IPS DF 19.7 (cell line): ENCODE measurements around the gene RNU6-1.

Experiments used
- DNase-seq: peaks from one replicate; pipeline ENCODE4 v3.0.0-alpha.2; 2013; ENCODE audit warnings: low read depth, low spot score

RNU6-1 gene

DNA sequence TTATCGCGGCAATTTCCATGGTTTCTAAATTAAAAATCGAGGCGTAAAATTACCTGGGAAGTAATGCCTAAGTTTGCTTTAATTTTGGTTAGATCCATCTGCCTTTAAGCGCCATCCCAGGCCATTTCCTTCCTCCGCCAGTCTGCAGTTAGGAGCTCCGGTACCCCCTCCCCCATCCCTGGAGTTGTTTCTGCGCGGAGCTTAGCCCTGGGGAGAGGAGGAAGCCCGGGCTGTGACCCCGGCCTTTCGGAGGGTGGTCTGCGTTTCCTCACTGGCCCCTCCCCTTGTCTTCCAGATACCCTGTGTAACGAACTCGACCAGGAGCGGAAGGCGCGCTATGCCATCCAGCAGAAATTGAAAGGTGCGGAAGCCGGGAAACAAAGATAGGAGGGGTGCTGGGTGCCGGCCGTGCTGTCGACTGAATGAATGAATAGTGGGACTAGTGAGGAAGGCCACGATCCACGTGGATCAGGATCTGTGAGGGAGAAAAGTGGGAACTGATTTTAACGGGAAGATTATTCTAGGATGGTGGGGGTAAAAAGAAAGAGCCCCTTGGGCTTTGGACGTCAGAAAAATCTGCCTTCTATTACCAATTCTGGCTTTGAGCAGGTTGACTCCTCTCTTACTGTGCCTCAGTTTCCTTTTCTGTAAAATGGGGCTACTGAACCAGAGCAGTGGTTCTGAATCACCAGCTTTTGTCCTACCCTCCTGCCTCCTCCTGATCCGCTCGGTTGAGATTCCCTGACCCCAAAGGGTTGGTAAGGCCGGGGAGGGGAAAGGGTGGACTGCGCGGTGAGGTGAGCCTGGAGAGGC lies 6.7 kb downstream of the RNU6-1 start:
- DNase-seq = no peak

DNA sequence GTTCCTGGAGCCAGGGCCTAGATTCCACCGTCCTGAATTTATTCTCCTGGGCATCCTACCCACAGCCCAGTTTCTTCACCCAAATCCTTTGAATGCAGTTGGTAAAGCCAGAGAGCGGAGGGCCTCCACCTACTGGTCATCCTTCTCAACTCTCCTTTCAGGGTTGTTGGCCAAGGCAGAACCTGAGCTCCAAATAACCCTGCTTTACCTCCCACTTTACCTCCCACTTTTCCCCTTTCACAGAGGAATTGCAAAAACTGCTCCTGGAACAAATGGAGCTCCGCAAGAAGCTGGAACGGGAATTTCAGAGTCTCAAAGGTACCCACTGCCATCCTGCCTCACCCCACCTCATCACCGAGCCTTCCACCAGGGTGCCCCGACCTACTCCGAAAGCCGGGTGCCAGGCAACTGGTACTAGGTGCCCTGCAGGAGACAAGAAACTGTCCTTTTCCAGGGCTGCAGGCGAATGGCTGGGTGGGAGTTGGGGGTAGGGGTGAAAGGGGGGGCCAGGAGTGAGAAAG lies 7.8 kb downstream of the RNU6-1 start:
- no peak for DNase-seq

DNA sequence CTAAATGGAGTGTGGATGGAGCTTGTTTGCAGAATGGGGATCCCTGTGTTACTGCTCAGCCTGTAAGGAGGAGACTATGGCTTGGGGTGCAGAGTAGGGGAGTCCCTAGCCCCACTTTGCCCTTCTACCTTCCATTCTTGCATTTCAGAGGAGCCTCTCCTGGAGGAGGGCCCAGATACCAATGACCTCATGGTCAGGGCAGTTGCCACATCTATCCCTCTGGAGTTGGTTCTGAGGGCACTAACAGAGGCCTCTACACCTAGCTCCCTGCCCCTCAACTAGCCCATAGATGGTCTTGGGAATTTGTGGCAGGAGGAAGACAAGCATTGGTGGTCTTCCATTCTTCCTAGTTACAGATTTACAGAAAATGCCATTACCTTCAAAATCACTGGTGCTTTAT lies 8.5 kb downstream of the RNU6-1 start:
- no peak for DNase-seq

DNA sequence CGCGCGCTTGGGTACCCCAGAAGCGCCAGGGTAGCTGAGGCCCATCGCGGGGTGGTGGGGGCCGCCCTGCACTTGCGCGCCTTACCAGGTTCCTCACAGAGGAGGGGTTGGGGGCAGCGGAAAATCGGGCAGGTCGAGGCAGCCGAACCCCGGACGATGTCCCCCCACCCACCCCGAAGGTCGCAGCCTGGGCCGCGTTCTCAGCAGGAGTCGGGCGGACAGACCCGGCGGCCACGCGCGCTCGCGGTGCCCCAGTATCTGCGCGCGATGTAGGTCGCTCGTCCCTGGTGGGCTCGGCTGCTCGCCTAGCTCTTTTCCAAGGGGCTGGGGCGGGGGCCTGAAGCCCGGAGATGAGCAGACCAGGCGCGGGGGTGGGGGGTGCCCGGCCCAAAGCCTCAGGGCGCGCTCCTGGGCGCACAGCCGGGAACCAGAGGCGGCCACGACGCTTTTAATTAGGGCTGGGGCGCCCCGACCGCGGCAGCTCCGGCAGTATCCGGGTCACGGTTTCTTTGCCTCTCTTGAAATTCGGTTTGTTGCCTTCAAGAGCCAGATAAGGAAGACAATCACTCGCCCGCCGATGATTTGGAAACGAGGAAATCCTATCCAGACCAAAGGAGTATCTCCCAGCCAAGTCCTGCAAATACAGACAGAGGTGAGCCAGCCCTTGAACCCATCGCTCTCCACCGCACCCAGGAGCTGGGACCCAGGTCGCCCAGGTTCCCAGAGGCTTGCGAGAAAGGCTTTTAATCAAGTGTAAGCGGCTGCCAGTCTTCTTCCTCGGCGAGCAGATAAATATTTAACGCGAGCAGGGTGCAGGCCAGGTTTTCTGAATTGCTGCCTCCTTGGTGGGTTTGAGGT lies 10.0 kb downstream of the RNU6-1 start:
- no peak for DNase-seq

DNA sequence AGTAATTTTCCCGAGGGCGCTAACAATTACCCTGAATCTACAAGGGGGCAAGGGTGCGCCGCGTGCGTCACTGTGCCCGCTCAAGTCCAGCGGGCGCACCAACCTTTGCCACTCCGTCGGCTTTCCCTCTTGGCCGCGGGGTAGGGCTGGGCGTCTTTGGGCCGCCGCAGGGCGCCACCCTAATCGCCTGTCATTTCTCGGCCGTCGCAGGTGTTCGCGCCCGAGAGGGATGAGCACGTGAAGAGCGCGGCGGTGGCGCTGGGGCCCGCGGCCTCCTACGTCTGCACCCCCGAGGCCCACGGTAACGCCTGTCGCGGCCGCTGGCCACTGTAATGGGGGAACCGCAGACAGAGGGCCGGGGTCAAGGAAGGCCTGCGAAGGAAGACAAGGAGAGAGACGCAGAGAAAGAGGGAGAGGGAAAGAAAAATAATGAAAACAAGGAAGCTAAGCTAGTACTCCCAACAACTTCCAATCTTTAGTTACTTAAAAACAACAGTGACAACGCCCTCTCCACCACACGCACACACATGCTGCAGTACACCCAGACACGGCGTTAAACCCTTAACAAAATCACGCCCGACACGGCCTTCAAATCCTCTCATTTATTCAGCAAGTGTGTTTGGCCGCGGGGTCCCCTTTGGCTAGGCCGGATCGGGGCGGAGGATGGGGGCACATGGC lies 10.7 kb downstream of the RNU6-1 start:
- no peak for DNase-seq

DNA sequence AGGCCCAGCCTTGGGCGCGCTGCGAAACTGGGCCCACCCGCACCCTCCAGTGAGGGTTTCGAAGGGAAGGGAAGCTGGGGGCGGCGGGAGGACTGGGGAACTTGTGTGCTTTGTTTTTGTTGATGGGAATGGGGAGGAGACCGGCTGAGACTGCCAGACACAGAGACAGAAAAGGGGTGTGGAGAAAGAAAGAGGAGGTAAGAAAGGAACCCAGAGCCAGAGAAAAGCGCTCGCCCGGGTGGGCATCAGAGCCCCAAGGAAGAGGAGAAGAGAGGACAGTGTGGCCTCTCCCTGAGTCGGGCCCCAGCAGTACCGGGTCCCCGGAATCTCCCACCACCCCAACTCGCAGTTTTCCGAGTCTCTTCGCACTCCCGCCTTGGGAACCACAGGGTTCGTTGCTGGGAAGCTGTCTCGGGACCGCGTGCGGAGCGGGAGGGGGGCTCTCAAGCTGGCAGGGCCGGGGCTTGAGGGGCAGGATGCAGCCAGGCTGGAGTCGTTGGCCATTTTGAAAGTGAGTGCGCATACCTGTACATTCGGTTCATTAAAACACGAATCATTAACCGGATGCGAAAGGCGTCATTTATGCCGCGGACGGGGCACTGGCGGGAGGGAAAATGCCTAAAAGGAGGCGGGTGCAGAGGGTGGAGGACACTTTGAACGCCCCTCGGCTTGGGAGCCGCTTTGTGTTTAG lies 11.4 kb downstream of the RNU6-1 start:
- DNase-seq = no peak

DNA sequence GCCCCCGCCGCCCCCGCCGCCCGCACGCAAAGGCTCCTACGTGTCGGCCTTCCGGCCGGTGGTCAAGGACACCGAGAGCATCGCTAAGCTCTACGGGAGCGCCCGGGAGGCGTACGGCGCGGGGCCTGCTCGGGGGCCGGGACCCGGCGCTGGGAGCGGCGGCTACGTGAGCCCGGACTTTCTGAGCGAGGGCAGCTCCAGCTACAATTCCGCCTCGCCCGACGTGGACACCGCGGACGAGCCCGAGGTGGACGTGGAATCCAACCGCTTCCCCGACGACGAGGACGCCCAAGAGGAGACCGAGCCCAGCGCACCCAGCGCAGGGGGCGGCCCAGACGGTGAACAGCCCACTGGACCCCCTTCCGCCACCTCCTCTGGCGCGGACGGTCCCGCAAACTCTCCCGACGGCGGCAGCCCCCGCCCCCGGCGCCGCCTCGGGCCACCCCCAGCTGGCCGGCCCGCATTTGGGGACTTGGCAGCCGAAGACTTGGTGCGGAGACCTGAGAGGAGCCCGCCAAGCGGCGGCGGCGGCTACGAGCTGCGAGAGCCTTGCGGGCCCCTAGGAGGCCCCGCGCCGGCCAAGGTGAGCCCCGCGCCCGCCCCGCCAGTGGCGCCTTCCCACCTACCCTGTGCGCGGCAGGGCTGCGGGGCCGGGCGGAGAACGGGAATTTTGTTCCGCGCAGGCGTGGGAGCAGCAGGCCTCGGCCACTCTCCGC lies 12.1 kb downstream of the RNU6-1 start:
- DNase-seq = no peak

DNA sequence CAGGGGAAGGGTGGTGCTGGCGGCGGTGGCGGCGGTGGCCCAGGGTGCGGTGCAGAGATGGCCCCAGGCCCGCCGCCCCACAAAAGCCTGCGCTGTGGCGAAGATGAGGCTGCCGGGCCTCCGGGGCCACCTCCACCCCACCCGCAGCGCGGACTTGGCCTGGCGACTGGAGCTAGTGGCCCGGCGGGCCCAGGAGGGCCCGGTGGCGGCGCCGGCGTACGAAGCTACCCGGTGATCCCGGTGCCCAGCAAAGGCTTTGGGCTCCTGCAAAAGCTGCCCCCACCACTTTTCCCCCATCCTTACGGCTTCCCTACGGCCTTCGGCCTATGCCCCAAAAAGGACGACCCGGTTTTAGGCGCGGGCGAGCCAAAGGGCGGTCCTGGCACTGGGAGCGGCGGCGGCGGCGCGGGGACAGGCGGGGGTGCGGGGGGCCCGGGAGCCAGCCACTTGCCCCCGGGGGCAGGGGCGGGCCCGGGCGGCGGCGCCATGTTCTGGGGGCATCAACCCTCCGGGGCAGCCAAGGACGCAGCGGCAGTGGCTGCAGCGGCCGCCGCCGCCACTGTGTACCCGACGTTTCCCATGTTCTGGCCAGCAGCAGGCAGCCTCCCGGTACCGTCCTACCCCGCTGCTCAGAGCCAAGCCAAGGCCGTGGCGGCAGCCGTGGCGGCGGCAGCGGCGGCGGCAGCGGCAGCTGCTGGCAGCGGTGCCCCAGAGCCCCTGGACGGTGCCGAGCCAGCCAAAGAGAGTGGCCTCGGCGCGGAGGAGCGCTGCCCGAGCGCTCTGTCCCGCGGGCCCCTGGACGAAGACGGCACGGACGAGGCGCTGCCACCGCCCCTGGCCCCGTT lies 12.9 kb downstream of the RNU6-1 start:
- DNase-seq = no peak

DNA sequence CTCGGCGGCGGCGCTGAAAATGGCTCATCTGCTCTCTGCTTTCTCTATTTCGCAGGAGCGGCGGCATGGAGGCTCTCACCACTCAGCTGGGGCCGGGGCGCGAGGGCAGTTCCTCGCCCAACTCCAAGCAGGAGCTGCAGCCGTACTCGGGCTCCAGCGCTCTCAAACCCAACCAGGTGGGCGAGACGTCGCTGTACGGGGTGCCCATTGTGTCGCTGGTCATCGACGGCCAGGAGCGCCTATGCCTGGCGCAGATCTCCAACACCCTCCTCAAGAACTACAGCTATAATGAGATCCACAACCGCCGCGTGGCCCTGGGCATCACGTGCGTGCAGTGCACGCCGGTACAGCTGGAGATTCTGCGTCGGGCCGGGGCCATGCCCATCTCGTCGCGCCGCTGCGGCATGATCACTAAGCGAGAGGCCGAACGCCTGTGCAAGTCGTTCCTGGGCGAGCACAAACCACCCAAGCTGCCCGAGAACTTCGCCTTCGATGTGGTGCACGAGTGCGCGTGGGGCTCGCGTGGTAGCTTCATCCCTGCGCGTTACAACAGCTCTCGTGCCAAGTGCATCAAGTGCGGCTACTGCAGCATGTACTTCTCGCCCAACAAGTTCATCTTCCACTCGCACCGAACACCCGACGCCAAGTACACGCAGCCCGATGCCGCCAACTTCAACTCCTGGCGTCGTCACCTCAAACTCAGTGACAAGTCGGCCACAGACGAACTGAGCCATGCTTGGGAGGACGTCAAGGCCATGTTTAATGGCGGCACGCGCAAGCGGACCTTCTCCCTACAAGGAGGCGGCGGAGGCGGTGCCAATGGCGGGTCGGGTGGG lies 13.7 kb downstream of the RNU6-1 start:
- DNase-seq = no peak

DNA sequence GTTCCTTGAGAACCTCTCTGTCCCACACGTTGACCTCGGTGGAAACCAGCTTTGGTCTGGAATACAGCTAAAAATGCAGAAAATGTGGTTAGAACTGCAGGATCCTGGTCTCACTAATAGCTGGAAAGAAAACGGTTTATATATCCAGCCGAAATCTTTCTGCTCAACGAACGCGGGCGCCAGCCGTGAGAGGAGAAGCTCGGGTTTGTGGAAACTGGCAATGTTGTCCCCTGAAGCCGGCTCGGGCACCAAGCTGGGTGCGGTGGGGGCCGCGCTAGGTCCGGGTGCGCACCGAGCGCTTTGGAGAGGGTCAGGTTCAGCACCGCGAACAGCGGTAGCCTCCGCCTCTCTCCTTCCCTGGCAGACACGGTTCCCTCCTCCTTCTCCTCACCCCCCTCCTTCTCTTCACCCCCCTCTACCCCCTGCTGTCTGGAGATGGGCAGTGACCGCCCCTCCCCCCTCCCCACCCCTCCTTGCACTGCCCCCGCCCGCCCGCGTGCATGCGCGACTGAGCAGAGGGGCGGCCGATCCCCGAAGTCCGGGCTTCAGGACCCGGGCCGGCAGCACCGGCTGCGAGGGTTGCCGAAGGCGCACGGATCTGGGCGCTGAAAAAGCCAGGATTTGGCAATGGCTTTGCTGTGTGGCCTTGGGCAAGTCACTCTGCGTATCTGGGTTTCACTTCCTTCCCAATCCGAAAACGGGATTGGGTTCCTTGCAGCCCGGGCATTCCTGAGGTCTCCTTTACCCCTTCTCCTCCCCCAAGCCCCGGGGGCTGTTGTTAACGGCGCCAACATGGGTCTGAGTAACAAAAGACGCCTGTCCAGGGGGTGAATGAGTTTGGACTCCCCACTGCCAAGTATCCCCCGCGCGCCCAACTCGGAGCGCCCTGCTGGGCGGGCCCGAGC lies 14.6 kb downstream of the RNU6-1 start, which contains the start of gene SKOR1:
SKOR1 (plus strand) TSS at position 534 of the 905 bp plus-strand sequence; CDS start at position 628, 94 bp downstream.
- DNase-seq = no peak

DNA sequence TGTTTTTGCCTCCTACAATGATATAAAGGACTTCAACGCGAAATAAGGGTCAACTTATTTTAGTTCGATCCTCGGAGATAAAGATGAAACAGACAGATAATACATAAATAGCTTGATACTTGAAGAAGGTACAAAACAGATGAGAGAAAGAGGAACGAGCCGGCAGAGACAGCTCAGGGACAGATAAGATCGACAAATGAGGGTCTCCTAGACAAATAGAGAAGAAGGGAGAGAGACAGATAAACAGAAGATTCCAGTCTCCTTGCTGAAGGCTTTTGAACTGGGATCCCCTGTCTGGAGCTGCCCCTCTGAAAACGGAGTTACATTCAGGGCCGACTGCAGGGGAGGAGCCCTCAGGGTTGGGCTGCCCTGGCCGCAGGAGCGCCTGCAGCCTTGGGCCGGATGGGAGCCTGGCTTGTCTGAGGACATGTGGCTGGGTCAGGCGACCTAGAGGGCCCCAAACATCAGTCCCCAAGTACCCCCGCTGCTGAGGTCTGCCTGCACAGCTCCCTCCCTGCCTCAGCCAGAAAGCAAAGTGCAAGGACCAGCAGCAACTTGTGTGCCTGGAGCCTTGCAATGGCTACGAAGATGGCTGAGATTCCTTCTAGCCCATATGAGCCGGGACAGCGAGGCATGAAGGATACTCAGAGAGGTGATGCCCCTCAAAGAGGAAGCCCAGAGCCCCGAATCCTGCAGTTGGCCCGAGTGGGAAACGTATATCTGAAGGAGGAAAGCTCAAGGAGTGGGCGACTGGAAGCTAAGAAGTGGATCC lies 15.5 kb downstream of the RNU6-1 start:
- no peak for DNase-seq

DNA sequence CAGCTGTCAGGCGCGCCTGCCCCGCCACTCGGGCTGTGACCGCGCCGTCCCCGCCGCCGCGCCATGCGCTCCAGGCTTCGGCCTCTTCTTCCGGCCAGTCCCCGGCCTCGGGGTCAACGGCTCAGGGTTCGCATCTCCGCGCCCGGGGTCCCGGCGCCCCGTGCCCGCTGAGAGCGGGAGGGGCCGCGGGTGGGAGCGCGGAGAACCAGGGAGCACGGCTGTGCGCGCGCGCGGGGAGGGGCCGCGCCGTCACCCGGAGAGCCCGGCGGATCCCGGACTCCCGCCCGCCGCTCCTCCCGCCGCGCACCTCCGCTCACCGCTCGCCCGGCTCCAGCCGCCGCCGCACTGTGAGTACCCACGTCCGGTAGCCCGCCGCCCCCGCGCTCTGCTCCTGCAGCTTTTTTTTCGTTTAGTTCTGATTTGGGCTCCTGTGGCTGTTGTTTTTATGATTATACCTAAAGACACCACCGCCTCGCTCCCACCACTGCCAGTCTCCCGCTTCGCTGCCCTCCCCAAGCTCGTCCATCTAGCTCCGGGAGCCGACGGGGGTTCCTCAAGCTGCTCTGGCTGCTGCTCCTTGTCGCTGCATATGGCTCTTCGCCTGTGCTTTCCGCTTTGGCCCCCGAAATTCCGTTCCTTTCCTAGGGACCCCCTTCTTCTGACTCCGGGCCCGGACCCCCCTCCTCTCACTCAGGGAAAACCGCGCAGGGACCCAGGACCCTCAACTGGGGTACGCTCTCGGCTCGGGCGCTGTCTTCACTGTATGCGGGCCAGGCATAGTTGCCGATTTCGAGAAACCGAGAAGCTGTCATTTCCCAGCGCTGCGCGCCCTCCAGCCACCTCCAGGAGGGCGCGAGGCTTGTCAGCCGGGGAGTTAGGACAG lies 16.3 kb downstream of the RNU6-1 start:
- DNase-seq = no peak

DNA sequence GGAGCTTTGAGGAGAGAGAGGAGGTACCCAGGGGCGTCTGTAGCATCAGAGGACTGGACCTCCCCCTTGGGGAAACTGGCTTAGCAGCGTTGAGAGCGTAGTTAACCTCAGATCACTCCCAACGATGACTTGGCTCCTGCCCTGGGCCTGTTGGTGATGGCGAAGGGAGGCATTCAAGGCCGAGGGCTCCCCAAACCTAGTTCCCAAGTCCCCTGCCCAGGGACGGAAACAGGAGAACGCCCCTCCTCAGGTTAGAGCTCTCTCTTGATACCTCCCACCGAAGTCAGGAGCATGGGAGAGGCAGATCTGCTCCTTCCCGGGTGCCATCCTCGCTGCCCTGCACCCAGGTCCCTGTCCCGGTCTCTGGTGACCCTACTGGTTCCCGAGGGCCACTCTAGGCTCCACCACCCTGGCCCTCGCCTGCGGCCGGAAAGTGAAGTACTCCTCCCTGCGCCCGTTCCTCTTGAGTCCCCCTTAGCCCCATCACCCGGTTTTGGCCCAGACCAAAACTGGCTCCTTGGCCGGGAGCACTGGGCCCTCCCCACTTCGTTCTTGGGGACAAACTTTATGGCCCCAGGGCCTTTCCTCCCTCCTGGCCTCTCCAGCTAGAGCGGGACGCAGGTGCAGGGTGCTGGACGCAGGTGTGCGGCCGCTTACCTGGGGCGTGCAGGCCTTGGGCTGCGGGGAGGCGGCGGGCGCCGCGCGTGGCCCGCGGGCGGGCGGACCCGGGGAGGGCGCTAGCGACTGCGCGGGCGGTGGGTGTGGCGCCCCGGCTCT lies 17.1 kb downstream of the RNU6-1 start:
- DNase-seq = no peak

DNA sequence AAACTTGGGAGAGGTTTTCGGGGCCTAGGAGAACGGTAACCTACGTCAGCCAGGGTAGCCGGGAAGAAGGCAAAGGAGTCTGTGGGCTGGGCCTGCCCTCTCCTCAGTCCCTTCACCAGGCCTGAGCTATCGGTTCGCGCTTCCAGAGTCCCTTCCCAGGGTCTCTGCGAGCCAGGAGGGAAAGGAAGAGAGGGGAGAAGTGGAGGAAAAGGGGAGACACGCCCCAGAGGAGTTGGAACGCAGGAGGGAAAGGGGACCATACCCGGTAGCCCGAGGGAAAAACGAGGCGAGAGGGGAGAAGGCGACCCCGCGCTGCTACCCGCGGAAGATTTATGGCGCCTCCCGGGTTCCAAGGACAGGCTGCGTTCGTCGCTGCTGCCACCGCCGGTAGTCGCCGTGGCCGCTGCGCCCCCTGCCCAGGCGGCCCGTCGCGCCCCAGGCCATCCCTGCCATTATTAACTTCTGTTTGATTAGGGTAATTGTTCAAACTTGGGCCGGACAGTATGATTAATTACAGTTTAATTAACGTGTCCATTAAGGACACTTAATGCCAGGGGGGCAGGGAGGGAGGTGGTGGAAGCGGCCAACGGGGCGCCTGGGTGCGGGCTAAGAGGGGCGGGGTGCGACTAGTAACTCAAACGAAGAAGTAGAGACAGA lies 17.9 kb downstream of the RNU6-1 start:
- DNase-seq = no peak
